Vagina (tissue), 2 donors: Measurements from ENCODE around the gene RGS10.

ENCODE experiments used
- CTCF ChIP-seq, 3 experiments: fragments of 450-650 bp in 2 of 3; fragments of 200-600 bp in 1 of 3; sonication (generic) in 1 of 3; IDR thresholded peaks; one replicate each; pipeline ENCODE4 v1.5.1; 2017 to 2019; ENCODE audit warnings: antibody characterized with exemption in 3 of 3, mild to moderate bottlenecking in 2 of 3, moderate library complexity in 2 of 3
- POLR2A ChIP-seq, 2 donors: fragments of 450-650 bp; IDR thresholded peaks; one replicate each; pipeline ENCODE4 v1.6.1; 2017; ENCODE audit warnings: antibody characterized with exemption in 2 of 2, mild to moderate bottlenecking in 2 of 2, moderate library complexity in 2 of 2
- POLR2AphosphoS5 ChIP-seq, 2 donors: sonication (generic); formaldehyde crosslinking; IDR thresholded peaks; one replicate each; pipeline ENCODE4 v1.9.0; 2017; ENCODE audit warnings: antibody characterized with exemption in 2 of 2, mild to moderate bottlenecking in 2 of 2, low read depth in 1 of 2; ENCODE audit not compliant: insufficient read depth in 1 of 2

GRCh38 chr10:119503821-119504220 is 38.7 kb downstream of the RGS10 start:
- TF ChIP-seq CTCF (IDR thresholded peaks at IDR 0.05) (no peak), POLR2A (IDR thresholded peaks at IDR 0.05) (no peak), POLR2AphosphoS5 (IDR thresholded peaks at IDR 0.05; ENCODE audit: insufficient read depth in 1 of 2, low read depth in 1 of 2) (no peak)
